GM18505 (cell line): ENCODE data around the gene OSM.
A peak's percentile ranks its signal among the peaks of the same experiment; 100 is the strongest.

Experiments used
- ATAC-seq: cut with Tn5 transposase; IDR thresholded peaks from one replicate; pipeline ENCODE4 v1.9.1; 2021; ENCODE audit not compliant: unreplicated experiment
- POLR2A ChIP-seq: IDR thresholded peaks from 4 replicates; pipeline ENCODE4 v1.6.1; 2011; ENCODE audit warnings: borderline replicate concordance; ENCODE audit not compliant: insufficient read depth, insufficient read length; ENCODE audit errors: extremely low read depth

OSM gene

DNA sequence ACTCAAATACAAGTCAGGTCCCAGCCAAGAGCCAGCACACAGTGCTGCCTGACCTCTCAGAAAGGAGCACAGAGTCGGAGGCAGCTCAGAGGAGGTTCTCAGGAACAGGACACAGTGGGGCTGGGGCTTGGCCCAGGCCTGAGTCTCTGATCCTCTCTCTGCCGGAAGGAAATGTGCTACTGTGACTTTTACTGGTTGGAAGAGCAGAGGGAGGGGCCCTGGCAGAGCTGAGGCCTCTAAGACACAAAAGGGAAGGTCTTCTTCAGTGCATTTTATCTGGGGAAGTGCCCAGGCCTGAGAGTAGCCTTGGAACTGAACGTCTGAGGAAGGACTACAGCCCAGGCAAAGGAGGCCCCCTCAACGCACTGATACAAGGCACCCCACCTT is 38.9 kb upstream of the OSM start:
- TF ChIP-seq POLR2A, result peak; percentile 72
- no peak for ATAC-seq

DNA sequence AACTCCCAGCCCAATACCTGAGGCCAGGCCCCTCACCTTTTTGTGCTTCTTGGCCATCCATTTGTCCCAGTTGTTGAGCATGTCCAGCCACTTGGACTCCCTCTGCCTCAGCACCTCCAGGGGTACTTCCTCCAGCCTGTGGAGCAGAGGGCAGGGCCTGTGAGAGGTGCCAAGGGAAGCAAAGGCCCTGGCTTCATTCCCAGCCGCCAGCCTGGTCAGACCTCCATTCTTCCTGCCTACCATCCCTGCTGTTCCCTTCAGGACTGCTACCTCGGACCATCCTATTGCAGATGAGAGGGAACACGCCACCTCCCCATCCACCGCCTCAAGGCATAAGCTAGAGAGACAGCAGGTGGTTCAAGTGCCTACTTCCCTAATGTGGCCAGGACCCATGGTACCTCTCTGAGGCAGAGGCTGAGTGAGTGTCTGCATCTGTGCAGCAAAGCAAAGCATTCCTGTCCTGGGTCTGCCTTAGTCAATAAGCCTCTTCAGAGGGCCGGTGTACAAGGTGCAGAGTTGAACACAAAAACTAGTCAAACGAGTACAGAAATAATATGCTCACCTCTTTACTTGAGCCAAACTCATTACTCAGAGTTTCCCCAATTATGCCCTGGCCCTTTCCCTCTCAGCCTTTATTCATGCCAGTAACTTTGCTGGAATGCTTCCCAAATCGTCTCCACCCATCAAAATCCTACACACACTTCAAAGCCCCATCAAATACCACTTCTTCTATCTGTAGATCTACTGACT is 38.0 kb upstream of the OSM start:
- no peak for ATAC-seq
- no peak for TF ChIP-seq POLR2A

DNA sequence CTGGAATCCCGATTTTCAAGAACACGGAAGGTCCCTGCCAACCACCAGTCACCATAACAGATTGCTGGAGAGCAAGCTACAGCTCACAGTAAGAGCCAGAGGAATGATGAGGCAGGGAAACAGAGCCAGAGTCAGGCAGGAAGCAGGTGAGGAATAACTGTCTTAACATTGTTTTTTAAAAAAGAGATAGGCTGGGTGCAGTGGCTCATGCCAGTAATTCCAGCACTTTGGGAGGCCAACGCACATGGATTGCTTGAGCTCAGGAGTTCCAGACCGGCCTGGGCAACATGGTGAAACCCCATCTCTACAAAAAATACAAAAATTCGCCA is 36.1 kb upstream of the OSM start:
- TF ChIP-seq POLR2A, result no peak
- ATAC-seq, result no peak

DNA sequence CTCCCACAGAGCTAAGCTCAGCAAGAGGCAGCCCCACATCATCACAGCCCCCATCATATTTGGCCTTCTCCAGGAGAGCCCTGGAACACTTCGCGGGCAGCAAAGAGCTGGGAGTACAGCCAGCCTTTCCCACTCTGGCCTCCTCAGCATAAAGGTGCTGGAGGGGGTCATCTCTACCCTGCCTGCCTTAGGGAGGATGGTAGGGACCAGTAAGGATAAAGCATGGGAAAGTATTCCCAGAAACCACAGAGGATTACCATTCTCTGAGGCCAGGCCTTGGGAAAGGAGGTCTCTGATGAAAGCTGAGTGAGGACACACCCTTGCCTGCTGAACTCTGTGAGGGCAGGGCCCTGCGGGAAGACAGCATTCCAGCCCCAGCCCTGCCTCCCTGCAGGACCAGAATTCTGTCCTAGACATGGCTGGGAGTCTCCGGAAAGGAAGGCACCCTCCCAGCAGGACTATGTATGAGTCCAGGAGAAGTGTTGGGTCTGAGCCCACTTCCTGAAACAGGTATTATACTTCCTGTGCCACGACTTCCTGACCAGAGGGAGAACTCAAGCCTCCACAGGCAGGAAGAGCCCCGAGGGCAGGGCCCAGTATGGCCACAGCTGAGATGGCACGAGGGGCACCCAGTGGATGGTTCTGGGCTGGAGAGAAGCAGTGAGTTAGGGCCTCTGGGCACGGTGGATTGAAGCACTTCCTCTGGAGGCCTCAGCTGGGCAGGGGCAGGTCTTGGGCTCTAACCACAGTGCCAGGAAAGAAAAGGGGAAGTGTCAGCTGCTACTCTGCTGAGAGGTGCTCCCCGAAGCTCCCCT is 35.6 kb upstream of the OSM start:
- ATAC-seq, result no peak
- TF ChIP-seq POLR2A, result no peak

DNA sequence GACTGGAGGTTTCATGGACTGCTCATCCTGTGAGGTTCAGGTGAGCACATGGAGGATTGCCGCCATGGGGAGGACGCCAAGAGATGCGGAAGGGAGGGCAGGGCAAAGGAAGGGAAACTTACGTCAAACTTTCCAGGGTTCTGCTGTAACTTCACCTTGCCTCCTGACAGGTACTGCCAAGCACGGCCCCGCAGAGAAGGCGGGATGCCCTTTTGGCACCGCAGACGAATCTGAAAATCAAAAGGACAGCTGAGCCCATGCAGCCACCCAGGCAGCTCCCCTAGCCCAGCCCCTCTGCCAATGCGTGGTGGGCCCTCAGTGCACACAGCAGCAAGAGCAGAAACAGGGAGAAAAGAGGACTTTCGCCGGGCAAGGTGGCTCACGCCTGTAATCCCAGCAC is 32.7 kb upstream of the OSM start:
- TF ChIP-seq POLR2A, result no peak
- no peak for ATAC-seq

DNA sequence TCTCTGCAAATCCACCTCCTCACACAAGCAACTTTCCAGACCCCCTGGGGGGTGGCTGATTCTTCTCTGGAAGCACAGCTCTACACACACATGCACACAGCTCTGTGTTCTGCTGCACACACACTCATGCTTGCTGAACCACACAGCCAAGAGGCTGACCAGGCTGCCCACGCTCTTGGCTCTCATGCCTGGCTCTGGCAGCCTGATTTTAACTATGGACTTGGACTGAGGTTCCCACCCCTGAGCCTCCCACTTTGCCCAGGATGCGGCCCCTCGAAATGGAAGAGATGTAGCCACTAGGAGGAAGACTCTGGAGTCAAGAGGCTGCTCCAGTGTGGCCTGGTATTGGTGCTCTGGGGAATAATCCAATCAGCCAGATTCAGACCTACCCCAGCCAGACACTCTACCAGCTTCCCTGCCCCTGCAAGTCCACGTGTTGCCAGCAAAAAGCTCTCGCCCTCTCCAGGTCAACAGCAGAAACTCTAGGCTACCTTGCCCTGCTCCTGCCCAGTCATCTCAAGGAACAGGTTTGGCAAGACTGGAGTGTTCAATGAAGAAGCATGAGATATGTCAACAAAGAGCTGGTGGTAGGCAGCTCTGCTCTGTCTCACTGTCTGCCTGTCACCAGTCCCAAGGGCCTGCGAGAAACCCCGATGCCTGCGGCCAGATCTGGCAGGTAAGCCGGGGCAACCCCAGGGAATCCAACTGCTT is 31.5 kb upstream of the OSM start:
- ATAC-seq, result no peak
- TF ChIP-seq POLR2A, result no peak

DNA sequence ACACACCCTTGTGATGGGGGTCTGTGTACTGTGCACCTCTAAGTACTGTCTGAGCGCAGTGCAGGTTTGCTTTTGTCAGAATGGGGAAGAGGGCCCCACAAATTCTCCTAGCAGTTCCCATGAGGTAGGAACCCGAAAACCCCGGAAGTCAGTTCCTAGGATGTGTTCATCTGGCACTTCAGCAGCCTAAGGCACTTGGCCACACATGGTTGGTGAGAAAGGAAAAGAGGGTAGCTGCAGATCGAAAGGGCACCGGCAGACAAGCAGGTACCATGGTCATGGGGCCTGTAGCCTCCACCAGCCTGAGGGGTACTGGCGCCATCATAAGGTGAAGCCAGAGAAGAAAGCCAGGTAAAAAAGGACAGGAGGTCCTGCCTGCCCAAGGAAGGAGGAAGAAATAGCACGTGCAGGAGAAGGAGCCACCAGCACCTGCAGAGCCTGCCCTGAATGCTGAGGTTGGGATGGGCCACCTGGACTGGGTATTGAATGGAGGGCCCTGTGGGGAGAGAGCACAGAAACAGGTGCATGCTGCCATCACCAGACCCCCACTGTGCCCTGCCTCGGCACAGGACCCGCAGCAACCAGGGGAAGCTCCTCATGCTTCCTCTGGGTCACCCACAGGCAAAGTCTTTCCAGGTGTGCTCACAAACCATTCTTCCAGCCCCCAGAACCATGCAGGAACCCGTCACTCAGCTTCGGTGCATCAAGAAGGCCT is 30.8 kb upstream of the OSM start:
- ATAC-seq, result no peak
- TF ChIP-seq POLR2A, result no peak

DNA sequence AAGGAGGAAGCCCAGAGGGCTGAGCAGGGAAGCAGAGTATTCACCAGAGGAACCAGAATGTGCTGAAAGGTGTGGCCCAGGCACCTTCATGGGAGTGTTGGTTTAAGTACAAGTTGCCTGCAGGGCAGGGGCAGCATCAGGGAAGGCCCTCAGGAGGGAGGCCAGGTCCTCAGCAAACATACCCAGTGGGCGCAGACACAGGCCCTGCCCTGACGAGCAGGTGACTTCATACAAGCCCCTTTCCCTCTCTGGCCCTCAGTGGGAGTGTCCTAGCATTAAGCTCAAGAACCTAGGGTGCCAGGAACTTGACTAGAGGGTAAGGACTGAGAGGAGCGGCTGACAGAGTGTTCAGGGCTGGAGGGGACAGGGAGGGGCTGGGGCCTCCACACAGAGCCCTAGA is 30.2 kb upstream of the OSM start:
- TF ChIP-seq POLR2A, result no peak
- ATAC-seq, result no peak

DNA sequence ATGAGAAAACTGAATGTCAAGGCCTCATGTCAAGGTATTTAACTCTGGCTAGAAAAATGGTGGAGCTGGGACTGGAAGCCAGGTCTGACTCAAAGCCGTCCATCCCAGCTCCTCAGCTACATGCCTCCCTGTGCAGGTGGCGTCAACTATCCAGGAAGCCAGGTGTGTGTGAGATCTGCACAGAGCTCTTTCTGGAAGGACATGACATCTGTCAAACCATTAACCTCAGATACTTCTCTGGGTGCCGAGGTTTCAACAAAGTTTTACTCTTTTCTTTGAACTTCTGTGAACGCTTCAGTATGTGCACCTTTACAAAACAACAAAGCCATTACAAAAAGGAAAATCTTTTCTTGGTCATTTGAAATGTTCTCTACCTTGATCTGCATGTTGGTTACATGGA is 29.7 kb upstream of the OSM start:
- no peak for TF ChIP-seq POLR2A
- ATAC-seq, result no peak

DNA sequence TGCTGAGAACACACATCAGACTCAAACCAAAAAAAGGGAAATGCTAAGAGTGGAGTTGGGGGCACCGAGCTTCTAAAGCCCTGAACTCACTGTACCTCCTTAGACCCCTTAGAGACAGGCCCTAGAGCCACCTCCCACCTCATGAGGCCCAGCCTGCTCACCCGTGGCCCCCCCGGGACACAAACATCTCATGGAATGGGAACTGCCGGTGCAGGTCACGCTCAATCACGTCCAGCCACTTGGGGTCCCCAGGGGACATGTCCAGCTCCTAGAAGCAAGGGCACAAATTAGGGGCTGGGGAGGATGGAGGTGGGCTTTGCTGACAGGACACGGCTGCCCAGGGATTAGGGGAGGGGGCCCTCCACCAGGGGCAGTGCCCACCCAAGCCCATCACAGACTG is 28.9 kb upstream of the OSM start:
- no peak for ATAC-seq
- TF ChIP-seq POLR2A, result no peak

DNA sequence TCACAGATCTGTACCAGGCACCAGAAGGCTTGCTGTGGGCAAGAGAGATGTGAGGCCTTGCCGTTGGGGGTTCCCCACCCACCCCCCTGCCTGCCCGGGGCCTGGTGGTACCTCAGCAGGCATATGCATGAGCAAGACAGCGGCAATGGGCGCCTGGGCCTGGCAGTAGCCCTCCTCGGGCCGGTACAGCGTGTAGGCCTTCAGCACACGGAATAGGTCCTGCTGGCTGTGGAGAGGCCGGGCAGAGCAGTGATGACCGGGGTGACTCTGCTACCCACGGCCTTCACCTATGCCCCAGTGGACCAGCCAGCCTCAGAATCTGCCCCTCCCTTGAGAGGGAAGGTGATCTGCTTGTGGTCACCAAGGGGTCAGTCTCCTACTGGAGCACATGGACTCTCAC is 28.2 kb upstream of the OSM start:
- no peak for TF ChIP-seq POLR2A
- ATAC-seq, result no peak

DNA sequence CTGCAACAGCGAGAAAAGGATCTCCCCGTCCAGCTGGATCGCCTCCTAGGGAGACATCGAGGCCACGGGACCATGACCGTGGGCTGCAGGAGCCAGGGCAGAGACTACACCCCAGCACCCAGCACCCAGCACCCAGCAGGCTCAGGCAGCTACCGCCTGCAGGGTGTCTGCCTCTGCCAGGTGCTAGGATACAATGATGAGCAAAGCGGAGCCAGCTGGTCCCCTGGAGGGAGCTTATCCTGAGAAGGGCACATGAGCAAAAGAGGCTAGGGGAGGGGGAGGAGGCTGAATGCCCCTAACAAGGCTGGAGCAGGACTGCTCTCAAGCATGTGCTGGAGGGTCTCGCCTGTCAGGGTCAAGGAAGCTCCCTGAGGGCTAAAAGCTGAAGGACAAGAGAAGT is 27.4 kb upstream of the OSM start:
- TF ChIP-seq POLR2A, result no peak
- ATAC-seq, result no peak

DNA sequence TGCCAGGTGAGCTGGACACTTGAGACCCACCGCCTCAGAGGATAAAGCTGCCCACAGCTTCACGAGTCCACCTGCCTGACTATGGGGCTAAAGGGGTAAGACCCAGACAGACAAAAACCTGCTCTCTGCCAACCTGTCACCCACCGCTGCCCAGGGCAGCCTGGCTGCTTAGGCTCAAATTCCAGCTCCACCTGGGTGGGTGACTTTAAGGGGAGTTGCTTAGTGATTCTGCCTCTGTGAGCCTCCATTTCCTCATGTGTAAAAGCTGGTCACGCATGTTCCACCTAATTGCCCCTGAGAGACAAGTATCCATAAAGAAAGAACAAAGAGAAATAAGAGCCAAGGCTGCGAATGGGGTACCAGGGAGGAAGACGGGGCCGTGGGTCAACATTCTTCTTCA is 26.4 kb upstream of the OSM start:
- TF ChIP-seq POLR2A, result no peak
- no peak for ATAC-seq
